LNCAP (cell line): ENCODE results near the gene TNP2.

ENCODE experiments used
- CTCF ChIP-seq: fragments of 450-650 bp; IDR thresholded peaks from 2 replicates; pipeline ENCODE4 v1.5.1; 2017; ENCODE audit warnings: mild to moderate bottlenecking

TNP2 gene

GRCh38 chr16:11258553-11259492 lies 10.3 kb downstream of the TNP2 start:
- TF ChIP-seq CTCF: no peak

- TF ChIP-seq CTCF: peak; percentile 73
Observed at GRCh38 chr16:11257131-11257938, 11.8 kb downstream of the TNP2 start.

GRCh38 chr16:11256661-11257130 lies 12.4 kb downstream of the TNP2 start:
- TF ChIP-seq CTCF: no peak

GRCh38 chr16:11255737-11256660 lies 13.1 kb downstream of the TNP2 start, which contains the start of gene SOCS1:
TSS of gene SOCS1 (minus strand) at chr16:11256204. CDS start at chr16:11255478, 726 bp downstream.
- peak; percentile 92 for TF ChIP-seq CTCF

- no peak for TF ChIP-seq CTCF
Observed at GRCh38 chr16:11254913-11255736, 14.0 kb downstream of the TNP2 start.

- TF ChIP-seq CTCF: no peak
Observed at GRCh38 chr16:11253995-11254912, 14.9 kb downstream of the TNP2 start.
